Gastrocnemius medialis (tissue), 4 donors: Measurements from ENCODE around the gene FDXACB1.

Experiments used
- POLR2A ChIP-seq, 2 donors: fragments of 450-650 bp; IDR thresholded peaks; one replicate each; pipeline ENCODE4 v1.6.1; 2017; ENCODE audit warnings: antibody characterized with exemption in 2 of 2, mild to moderate bottlenecking in 2 of 2, moderate library complexity in 2 of 2
- TF ChIP-seq, protein P1 (sequence below), 5 experiments: fragments of 450-650 bp in 3 of 5; fragments of 200-600 bp in 2 of 5; sonication (generic) in 2 of 5; IDR thresholded peaks in 4 of 5; conservative IDR thresholded peaks in 1 of 5; 1 replicate in 4 of 5; 2 replicates in 1 of 5; pipeline ENCODE4 v1.5.1; 2016 to 2019; ENCODE audit warnings: antibody characterized with exemption in 5 of 5, mild to moderate bottlenecking in 3 of 5, moderate library complexity in 3 of 5

DNA sequence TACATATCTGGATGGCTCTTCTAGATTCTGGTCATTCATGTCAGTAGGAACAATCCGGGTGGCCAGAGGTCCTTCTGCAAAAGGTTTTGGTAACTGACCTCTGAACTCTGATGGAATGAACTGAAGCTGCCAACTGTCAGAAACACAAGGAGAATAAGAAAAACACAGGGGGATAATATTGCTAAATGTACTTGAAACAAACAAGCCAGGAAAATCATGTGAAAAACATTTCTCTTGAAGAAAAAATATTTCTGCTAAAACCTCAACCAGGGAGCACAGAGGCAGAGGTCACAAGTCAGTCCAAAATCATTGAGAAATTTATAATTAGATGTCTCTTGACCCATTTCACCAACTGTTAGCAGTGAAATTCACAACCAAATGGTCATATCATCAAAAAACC lies 42.8 kb downstream of the FDXACB1 start:
- TF ChIP-seq, protein P1, sequence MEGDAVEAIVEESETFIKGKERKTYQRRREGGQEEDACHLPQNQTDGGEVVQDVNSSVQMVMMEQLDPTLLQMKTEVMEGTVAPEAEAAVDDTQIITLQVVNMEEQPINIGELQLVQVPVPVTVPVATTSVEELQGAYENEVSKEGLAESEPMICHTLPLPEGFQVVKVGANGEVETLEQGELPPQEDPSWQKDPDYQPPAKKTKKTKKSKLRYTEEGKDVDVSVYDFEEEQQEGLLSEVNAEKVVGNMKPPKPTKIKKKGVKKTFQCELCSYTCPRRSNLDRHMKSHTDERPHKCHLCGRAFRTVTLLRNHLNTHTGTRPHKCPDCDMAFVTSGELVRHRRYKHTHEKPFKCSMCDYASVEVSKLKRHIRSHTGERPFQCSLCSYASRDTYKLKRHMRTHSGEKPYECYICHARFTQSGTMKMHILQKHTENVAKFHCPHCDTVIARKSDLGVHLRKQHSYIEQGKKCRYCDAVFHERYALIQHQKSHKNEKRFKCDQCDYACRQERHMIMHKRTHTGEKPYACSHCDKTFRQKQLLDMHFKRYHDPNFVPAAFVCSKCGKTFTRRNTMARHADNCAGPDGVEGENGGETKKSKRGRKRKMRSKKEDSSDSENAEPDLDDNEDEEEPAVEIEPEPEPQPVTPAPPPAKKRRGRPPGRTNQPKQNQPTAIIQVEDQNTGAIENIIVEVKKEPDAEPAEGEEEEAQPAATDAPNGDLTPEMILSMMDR (IDR thresholded peaks at IDR 0.05 in 4 of 5, conservative IDR thresholded peaks at IDR 0.05 in 1 of 5), result no peak
- no peak for TF ChIP-seq POLR2A (IDR thresholded peaks at IDR 0.05)
